Calu3 (cell line): Measurements from ENCODE around the gene CCDC24. TPM values are rescaled to one million over a fixed set of nuclear protein-coding genes. Genes with fewer than 3 reads are reported as not detected.

ENCODE experiments used
- BruUV-seq: library from RNA; stranded (reverse); fragments of 400-500 nt; replicated peaks from 2 replicates; lab custom pipeline; 2021; lab: Mats Ljungman, UMichigan
- CTCF ChIA-PET: fragments of 300-600 bp; sonication (Branson Sonifier 250); formaldehyde crosslinking; loops from one replicate; lab custom pipeline; 2022; ENCODE audit warnings: antibody characterized with exemption; lab: Charles Lee
- DNase-seq: peaks from one replicate; pipeline ENCODE4 v3.0.0; 2022
- H3K27ac Mint-ChIP-seq: one replicate; pipeline ENCODE4 v1.8.0; 2022; ENCODE audit warnings: mixed read lengths; ENCODE audit not compliant: unreplicated experiment
- H3K27me3 Mint-ChIP-seq: one replicate; pipeline ENCODE4 v1.8.0; 2022; ENCODE audit warnings: mixed read lengths; ENCODE audit not compliant: unreplicated experiment
- H3K36me3 Mint-ChIP-seq: one replicate; pipeline ENCODE4 v1.8.0; 2022; ENCODE audit warnings: mild to moderate bottlenecking, moderate library complexity, mixed read lengths; ENCODE audit not compliant: insufficient read depth, unreplicated experiment
- H3K4me1 Mint-ChIP-seq: one replicate; pipeline ENCODE4 v1.8.0; 2022; ENCODE audit warnings: mild to moderate bottlenecking, low read depth, mixed read lengths; ENCODE audit not compliant: unreplicated experiment
- H3K4me3 Mint-ChIP-seq: one replicate; pipeline ENCODE4 v1.8.0; 2022; ENCODE audit warnings: mild to moderate bottlenecking, low read depth, moderate library complexity, mixed read lengths; ENCODE audit not compliant: unreplicated experiment
- H3K9me3 Mint-ChIP-seq: one replicate; pipeline ENCODE4 v1.8.0; 2022; ENCODE audit warnings: low read depth, mixed read lengths; ENCODE audit not compliant: unreplicated experiment
- intact Hi-C: fragments of 100-400 bp; cut with micrococcal nuclease; formaldehyde crosslinking; loops from one replicate; pipeline ENCODE4 v1.10.0; 2022; ENCODE audit not compliant: unreplicated experiment
- total RNA-seq: library from RNA; stranded (reverse); gene quantifications from 2 replicates; pipeline ENCODE4 v1.2.3, GENCODE V29; 2022
- TF ChIP-seq, protein P1 (sequence below): fragments of 200-600 bp; IDR thresholded peaks from one replicate; pipeline ENCODE4 v1.8.0; 2022; ENCODE audit warnings: antibody characterized with exemption; ENCODE audit not compliant: unreplicated experiment

Gene CCDC24
- total RNA-seq, 1 experiment from 2014 or later = 19.7 TPM

DNA sequence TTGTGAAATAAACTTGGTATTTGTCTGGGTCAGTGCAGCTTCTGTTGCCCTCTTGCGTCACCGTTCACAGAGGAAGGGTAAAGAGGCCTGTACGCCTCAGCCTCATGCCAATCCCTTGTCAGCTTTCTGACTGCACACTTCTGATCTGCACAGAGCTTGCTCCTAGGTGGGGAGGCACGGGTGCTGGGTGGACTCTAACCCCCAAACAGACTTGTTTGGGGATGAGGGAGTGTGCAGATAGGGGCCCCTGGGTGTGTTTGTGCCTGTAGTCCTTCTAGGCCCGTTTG lies 13.2 kb upstream of the CCDC24 start:
- Mint-ChIP-seq H3K4me1 (peaks cover 66% of the 10 kb centered on the region), H3K4me3 (peak overlapping the region; percentile 71), H3K27me3 (no peaks in the 10 kb centered on the region), H3K9me3 (no peaks in the 10 kb centered on the region), H3K36me3 (peaks cover 69% of the 10 kb centered on the region), H3K27ac (no peak overlapping the region)
- DNase-seq = no peak
- no TSS peak for BruUV-seq
- intact Hi-C loops = no loop called here
- TF ChIP-seq, protein P1, sequence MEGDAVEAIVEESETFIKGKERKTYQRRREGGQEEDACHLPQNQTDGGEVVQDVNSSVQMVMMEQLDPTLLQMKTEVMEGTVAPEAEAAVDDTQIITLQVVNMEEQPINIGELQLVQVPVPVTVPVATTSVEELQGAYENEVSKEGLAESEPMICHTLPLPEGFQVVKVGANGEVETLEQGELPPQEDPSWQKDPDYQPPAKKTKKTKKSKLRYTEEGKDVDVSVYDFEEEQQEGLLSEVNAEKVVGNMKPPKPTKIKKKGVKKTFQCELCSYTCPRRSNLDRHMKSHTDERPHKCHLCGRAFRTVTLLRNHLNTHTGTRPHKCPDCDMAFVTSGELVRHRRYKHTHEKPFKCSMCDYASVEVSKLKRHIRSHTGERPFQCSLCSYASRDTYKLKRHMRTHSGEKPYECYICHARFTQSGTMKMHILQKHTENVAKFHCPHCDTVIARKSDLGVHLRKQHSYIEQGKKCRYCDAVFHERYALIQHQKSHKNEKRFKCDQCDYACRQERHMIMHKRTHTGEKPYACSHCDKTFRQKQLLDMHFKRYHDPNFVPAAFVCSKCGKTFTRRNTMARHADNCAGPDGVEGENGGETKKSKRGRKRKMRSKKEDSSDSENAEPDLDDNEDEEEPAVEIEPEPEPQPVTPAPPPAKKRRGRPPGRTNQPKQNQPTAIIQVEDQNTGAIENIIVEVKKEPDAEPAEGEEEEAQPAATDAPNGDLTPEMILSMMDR = no peak
- CTCF ChIA-PET = interaction anchor here (0.8 kb wide), 1 partner anchor 15 kb away, joined by 3 read pairs; no protein-coding TSS in a partner anchor

GRCh38 chr1:43978551-43979260 lies 12.7 kb upstream of the CCDC24 start, which contains the start of gene B4GALT2:
TSS of gene B4GALT2 (plus strand) at chr1:43979210. CDS start at chr1:43981161, 1,951 bp downstream.
- DNase-seq = peak; percentile 60
- H3K4me1 Mint-ChIP-seq = peaks cover 63% of the 10 kb centered on the region
- CTCF ChIA-PET = no interaction called here

GRCh38 chr1:43979261-43979527 lies 12.2 kb upstream of the CCDC24 start:
- H3K9me3 Mint-ChIP-seq = no peaks in the 10 kb centered on the region
- peak overlapping the region; percentile 76 for H3K4me3 Mint-ChIP-seq
- BruUV-seq = no TSS peak
- DNase-seq = no peak
- TF ChIP-seq, protein P1 = no peak
- peaks cover 61% of the 10 kb centered on the region for H3K36me3 Mint-ChIP-seq
- intact Hi-C loops = no loop called here
- H3K4me1 Mint-ChIP-seq = peaks cover 59% of the 10 kb centered on the region
- H3K27ac Mint-ChIP-seq = no peak overlapping the region
- CTCF ChIA-PET = no interaction called here
- H3K27me3 Mint-ChIP-seq = no peaks in the 10 kb centered on the region

More at GRCh38 chr1:43978551-43979260, 12.7 kb upstream of the CCDC24 start, which contains the start of gene B4GALT2:
- peak within 1 kb of the TSS; percentile 76 for H3K4me3 Mint-ChIP-seq
- no peaks in the 10 kb centered on the region for H3K9me3 Mint-ChIP-seq
- BruUV-seq = no TSS peak
- H3K36me3 Mint-ChIP-seq = peaks cover 66% of the 10 kb centered on the region
- H3K27ac Mint-ChIP-seq = peak within 1 kb of the TSS; percentile 60
- intact Hi-C loops = no loop called here
- TF ChIP-seq, protein P1 = no peak
- H3K27me3 Mint-ChIP-seq = no peaks in the 10 kb centered on the region

DNA sequence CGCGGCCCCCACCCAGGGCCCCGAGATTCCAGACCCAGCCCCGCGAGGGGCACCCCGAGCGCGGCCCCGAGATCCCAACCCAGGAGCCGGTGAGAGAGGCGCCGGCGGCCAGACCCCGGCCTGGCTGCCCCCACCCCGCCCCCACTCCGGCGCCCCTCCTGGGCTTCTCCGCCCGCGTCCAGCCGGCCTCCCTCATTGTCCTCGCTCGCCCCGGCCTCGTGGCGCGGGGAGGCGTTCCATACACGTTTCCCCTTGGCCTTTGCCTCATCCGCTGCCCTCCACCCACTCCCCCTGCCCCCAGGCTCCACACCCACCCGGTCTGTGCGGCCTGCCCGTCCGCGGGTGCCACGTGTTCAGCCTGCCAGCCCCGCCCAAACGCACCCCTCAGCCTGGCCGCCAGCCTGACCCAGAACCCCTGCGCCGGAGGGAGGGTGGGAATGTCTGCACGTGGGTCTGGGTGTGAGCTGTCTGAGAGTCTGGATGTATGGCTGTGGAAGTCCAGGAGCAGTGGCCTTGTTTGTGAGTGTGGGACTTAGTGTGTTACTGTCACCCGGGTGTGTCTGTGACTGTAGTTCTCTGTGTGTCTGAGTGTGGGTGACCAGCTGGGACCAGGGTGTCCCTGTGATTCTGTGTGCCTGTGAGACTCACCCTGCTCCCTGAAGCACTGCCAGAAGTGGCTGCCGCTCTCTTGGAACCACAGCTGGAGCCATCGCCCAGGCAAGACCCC lies 11.7 kb upstream of the CCDC24 start:
- TF ChIP-seq, protein P1 = no peak
- H3K4me3 Mint-ChIP-seq = peak overlapping the region; percentile 76
- H3K36me3 Mint-ChIP-seq = peaks cover 56% of the 10 kb centered on the region
- peaks cover 54% of the 10 kb centered on the region for H3K4me1 Mint-ChIP-seq
- TSS peak; percentile 4 for BruUV-seq
- peak overlapping the region; percentile 60 for H3K27ac Mint-ChIP-seq
- CTCF ChIA-PET = interaction anchor here (0.8 kb wide), 1 partner anchor 46 kb away, joined by 3 read pairs; no protein-coding TSS in a partner anchor
- no peaks in the 10 kb centered on the region for H3K9me3 Mint-ChIP-seq
- DNase-seq = peak; percentile 52
- intact Hi-C loops = no loop called here
- no peaks in the 10 kb centered on the region for H3K27me3 Mint-ChIP-seq
